ENCODE measurements around the gene ZNF417.
"Not testable (repeated sequence)": the region's sequence is repeated elsewhere in the genome, so short reads cannot be mapped to it uniquely, and the experiment has no call there.

Gene ZNF417

DNA sequence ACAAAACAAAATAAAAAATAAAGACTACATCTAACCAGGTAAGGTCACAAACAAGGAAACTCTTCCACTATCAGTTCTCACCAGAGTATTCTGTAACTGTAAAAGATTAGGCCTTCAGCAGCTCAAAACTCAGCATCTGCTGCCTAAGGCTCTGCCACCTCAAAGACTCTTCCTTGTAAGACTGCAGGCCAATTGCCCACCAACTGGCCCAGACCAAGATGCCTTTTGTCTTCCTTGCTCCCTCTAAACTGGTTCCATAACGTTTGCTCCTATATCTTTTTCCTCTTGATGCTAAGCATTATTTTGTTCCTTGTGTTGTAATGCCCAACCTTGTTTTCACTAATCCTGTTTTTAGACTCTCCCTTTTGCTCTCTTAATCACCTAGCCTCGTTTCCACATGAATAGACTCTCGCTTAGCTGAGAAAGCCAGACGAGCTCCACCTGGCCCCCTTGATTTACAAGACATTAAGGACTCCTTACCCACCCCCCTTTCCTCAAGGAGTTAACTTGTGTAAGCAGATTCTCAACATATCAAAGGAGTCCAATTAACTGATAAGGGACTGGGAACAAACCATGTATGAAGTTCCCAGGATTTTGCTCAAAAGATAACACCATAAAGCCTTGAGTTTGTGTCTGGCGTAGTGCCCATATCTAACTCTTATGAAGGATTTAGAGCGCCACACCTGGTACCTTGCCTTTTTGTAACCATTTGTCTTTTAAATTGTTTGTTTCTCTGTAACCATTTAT lies 29.0 kb downstream of the ZNF417 start:
- DNase-seq: no peak

DNA sequence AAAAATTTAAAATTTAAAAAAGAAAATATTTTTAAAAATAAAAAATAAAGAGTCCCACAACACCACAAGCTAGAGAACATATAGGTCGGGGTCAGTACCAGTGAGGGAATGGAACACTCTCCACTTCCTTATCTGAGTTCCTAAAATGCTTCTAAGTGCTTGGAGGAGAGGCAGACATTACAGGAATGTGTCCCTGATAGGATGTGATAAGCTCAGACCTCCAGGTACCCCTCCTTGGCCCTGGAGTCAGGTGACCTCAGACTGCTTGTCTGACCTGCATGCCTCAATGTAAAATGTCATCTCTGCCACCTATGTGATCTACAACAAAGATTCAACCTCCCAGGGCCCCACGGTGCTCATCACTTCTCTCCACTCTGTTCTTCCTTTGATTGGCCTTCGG lies 30.3 kb downstream of the ZNF417 start:
- DNase-seq: no peak

DNA sequence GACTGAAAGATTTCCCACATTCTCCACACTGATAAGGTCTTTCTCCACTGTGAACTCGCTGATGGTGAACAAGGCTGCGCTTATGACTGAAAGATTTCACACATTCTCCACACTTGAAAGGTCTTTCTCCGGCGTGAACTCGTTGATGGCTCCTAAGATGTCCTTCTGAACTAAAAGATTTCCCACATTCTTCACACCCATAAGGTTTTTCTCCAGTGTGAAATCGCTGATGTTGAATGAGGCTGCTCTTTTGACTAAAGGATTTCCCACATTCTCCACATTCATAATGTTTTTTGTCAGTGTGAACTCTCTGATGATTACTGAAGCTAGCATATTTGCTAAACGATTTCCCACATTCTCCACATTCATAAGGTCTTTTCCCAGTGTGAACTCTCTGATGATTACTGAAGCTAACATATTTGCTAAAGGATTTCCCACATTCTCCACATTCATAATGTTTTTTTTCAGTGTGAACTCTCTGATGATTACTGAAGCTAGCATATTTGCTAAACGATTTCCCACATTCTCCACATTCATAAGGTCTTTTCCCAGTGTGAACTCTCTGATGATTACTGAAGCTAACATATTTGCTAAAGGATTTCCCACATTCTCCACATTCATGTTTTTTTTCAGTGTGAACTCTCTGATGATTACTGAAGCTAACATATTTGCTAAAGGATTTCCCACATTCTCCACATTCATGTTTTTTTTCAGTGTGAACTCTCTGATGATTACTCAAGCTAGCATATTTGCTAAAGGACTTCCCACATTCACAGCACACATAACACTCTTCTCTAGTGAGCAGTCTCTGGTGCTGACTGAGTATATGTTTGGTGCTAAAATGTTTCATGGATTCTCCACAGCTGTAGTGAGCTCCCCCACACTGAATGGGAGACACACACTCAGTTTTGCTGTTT lies 42.3 kb downstream of the ZNF417 start:
- not testable (repeated sequence) for DNase-seq

DNA sequence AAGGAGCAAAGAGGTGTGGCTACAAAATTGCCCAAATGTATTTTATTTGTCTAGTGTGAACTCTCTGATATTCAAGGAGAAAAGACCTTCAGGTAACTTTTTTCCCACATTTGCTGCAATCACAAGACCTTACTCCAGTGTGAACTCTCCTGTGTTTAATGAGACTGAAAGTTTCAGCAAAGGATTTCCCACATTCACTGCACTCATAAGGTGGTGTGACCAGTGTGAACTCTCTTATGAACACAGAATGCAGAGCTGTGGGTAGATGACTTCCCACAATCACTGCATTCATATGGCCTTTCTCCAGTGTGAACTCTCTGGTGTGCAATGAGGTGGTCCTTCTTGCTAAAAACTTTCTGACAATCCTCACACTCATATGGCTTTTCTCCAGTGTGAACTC lies 43.9 kb downstream of the ZNF417 start:
- no peak for DNase-seq

DNA sequence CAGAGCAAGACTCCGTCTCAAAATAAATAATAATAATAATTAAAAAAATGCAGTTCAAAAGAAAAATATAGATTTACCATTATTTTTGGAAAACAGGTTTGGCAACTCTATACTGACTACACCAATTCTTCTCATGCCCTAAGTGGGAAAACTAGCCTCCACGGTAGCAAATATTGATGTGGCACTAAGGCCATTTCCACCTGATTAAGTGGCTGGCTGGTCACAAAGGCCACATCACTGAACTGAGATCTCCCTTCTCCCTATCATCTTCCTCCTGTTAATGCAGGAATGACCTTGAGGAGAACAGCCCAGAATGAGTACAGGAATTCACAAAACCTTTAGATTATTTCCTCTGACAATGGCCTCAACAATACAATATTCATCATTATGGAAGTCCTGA lies 46.2 kb downstream of the ZNF417 start:
- DNase-seq: no peak

DNA sequence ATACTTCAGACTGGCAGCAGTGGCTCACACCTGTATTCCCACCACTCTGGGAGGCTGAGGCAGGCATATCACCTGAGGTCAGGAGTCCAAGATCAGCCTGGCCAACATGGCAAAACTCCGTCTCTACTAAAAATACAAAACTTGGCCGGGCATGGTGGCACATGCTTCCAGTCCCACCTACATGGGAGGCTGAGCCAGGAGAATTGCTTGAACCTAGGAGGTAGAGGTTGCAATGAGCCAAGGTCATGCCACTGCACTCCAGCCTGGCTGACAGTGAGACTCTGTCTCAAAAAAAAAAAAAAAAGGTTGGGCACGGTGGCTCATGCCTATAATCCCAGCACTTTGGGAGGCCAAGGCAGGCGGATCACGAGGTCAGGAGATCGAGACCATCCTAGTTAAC lies 46.7 kb downstream of the ZNF417 start:
- not testable (repeated sequence) for DNase-seq

DNA sequence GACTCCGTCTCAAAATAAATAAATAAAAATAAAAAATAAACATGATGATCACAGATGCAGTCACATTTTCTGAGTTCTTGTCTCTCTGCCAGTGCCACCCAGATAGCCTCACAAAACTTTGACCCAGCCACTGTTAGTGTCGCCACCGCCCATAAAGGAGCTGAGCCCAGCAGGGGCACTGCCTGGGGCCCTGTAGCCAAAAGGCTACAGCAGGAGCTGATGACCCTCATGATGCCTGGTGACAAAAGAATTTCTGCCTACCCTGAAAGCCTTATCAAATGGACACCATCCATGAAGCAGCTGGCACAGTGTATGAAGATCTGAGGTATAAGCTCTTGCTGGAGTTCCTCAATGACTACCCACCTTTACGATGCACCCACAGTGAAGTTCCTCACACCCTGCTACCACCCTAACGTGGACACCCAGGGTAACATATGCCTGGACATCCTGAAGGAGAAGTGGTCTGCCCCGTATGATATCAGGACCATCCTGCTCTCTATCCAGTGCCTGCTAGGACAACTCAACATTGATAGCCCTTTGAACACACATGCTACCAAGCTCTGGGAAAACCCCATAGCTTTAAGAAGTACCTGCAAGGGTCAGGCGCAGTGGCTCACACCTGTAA lies 48.4 kb downstream of the ZNF417 start:
- no peak for DNase-seq

Measured in right forelimb (tissue), 1 donor.